HG02970 (cell line): ENCODE results near the gene MLLT6.

ENCODE experiments used
- ATAC-seq: cut with Tn5 transposase; IDR thresholded peaks from one replicate; pipeline ENCODE4 v1.9.1; 2021; ENCODE audit warnings: mild to moderate bottlenecking, moderate library complexity, moderate number of reproducible peaks; ENCODE audit not compliant: unreplicated experiment, low FRiP score

The MLLT6 gene

DNA sequence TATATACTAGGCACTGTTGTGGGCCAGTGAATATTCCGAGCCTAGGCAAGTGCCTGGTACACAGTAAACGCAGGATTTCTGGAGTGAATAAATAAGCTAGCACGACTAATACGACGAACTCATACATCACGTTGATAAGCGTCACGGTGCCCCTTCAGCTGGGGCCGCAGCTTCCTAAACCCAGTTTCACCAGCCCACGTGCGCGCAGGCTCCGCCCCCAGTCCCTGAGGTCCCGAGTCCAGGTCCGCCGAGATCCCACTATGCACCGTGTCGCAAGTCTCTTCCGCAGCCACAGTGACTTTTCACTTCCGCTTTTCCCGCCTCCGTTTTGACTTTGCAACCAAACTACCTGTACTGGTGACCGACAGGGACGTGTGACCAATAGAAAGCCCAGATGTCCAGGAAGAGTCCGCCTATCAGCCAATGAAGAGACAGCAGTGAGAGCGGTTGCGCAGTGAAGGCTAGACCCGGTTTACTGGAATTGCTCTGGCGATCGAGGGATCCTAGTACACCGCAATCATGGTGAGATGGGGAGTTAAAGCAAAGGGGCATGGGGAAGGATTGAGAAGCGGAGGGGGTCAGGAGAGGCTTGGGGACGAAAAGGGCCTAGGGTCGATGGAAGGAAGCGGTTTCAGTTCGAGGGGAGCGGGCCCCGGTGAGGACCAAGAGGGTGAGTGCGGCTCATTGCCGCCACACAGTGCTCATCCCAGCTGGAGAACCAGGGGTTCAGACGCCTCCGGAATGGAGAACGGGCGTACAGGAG lies 47.4 kb downstream of the MLLT6 start, which contains the start of gene PSMB3:
PSMB3 (plus strand) TSS at position 434 of the 763 bp plus-strand sequence; CDS start at position 520, 86 bp downstream.
- peak; percentile 81 for ATAC-seq

DNA sequence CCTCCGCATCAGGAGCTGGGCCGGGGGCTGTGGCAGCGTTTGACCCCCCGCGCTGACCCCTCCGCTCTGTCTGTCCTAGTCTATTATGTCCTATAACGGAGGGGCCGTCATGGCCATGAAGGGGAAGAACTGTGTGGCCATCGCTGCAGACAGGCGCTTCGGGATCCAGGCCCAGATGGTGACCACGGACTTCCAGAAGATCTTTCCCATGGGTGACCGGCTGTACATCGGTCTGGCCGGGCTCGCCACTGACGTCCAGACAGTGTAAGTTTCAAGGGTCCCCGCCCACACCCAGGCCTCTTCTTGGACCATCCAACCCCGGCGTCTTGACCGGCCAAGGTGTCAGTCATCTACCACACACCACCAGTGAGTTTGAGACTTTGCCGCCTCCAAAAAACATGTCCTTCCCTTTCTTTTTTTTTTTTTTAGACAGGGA lies 48.0 kb downstream of the MLLT6 start:
- no peak for ATAC-seq

DNA sequence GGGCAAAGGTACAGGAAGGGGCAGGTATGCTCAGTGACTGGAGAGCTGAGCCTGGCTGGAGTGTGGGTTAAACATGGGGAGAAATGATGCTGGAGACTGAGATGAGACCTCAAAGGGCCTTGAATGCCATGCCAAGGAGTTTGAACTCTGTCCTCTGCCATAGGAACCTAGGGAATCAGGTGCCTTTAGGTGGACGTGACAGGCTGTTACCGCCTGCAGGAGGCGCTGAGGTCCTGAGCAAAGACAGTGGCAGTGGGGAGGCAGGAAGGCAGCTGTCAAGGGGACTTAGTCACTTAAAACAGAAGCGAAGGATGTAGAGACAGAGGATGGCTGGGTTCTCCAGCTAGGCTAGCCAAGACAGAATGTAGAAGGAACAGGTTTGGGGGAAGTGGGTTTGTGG lies 56.5 kb downstream of the MLLT6 start:
- no peak for ATAC-seq

DNA sequence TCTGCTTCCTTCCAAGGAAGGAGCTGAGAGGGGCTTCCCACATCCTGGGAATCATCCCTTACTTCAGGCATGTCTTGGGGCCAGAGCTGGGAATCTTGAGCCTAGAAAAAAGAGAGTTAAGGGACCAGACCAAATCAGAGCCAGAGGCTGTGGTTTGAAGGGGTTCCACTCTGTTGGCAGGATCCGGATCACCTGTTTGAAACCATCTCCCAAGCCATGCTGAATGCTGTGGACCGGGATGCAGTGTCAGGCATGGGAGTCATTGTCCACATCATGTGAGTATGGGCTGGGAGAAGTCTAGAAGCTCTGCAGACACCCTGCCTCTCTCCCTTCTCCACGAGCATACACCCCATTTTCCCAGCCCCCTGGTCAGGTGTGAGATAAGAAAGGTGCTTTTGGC lies 57.2 kb downstream of the MLLT6 start:
- no peak for ATAC-seq

DNA sequence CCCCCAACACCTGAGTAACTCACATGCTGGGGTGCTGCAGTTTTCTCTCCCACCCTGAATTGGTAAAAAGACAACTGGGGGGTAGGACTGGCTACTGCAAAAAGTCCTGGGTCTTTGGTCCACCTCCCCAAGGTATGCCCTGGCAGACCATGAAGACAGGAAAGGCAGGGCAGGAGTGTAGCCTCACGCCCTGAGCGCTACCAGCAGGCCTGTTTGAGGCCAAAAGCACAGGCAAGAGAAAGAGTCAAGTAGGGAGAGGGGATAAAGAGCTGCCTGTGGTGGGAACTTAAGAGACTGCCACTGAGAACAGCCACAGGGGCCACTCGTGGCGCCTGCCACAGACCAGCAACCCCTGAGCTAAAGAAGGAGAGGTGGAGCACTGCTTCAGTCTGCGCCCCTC lies 61.3 kb downstream of the MLLT6 start:
- no peak for ATAC-seq

DNA sequence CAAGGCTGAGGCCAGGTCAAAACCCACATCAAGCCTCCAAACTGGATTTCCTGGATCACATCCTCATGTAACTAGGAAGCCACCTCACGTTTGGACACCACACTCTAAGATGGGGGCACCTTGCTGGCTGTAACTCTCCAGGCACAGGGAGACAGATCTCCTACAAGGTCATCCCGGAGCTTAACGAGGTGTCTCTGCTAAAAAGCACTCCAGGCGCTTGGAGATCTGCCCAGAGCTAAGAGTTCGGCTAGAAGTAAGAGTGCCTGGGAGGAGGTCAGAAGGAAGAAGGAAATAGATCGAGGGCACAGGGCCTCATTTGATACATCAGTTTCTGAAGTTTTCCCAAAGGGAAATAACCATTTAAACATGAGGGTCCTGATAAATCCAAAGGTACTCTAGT lies 63.3 kb downstream of the MLLT6 start:
- no peak for ATAC-seq

DNA sequence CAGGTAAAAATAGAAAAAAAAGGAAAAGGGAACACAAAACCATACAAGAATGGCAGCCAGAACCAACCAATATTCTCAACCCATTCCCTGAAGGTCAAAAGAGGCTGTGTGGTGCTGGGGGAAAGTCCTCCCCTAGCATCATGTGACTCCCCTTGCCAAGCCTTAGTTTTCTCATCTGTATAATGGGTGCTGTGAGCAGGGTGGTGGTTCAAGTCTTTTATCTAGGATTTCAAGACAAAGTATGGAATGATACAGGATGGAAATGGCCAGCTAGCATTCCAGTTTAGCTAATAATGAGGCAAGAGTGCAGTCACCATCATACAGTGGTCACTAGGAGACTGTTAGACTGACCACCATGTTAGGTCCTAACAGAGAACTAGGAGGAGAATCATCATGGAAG lies 68.2 kb downstream of the MLLT6 start:
- no peak for ATAC-seq

DNA sequence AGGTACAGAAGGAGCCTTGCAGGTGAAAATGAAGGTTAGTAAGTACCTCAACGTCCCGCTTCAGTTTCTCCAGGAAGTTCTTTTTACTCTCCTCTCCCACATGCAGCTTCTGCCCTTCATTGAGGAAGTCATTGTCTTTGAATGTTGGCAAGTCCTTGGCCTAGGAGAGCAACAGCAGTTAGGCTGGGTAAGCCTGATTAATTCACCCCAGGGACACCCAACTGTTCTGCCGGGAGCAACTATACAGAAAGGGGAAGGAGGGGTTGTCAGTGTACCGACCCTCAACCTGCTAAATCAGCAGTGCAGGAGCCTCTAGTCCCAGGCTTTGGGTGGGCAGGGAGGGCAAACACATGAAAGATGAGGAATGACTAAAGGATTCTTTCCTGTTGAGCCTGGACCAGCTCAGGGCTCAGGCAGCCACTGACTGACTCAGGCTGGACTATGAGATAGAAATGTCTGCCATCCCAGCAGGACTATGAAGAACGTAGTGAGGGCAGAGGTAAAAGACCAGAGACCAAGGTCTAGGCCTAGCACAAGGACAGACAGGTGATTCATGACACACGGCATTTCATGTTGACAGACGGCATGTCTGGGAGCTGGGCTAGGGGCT lies 72.7 kb downstream of the MLLT6 start:
- no peak for ATAC-seq
